Liver (tissue), 3 donors: ENCODE measurements around the gene AGBL4.

Experiments used
- ATF3 ChIP-seq: IDR thresholded peaks from 2 replicates; pipeline ENCODE4 v1.6.1; 2016; ENCODE audit warnings: antibody characterized with exemption
- EGR1 ChIP-seq, 2 donors: IDR thresholded peaks; 2 replicates each; pipeline ENCODE4 v1.6.1; 2016 to 2018; ENCODE audit warnings: antibody characterized with exemption in 2 of 2, low read depth in 2 of 2
- GABPA ChIP-seq, 2 donors: IDR thresholded peaks in 1 of 2; conservative IDR thresholded peaks in 1 of 2; 2 replicates each; pipeline ENCODE4 v1.6.1; 2016; ENCODE audit warnings: antibody characterized with exemption in 2 of 2, mild to moderate bottlenecking in 1 of 2, moderate library complexity in 1 of 2
- JUND ChIP-seq, 2 donors: IDR thresholded peaks; 2 replicates each; pipeline ENCODE4 v1.6.1; 2016; ENCODE audit warnings: antibody characterized with exemption in 2 of 2
- RXRA ChIP-seq, 2 donors: IDR thresholded peaks; 2 replicates each; pipeline ENCODE4 v1.6.1; 2017 to 2018; ENCODE audit warnings: antibody characterized with exemption in 2 of 2, mild to moderate bottlenecking in 1 of 2
- TAF1 ChIP-seq: conservative IDR thresholded peaks from 2 replicates; pipeline ENCODE4 v1.6.1; 2016; ENCODE audit warnings: antibody characterized with exemption, mild to moderate bottlenecking
- YY1 ChIP-seq: IDR thresholded peaks from 2 replicates; pipeline ENCODE4 v1.6.1; 2016; ENCODE audit warnings: antibody characterized with exemption, mild to moderate bottlenecking
- TF ChIP-seq, protein P1 (sequence below): fragments of 150-350 bp; IDR thresholded peaks from 2 replicates; pipeline ENCODE4 v1.5.1; 2017; ENCODE audit warnings: improper control_type of control experiment, low read depth, low read length; ENCODE audit not compliant: missing input control
- TF ChIP-seq, protein P2 (sequence below): IDR thresholded peaks from 2 replicates; pipeline ENCODE4 v1.6.1; 2016; ENCODE audit warnings: antibody characterized with exemption
- donor health status: healthy.
- donor health status: healthy.

DNA sequence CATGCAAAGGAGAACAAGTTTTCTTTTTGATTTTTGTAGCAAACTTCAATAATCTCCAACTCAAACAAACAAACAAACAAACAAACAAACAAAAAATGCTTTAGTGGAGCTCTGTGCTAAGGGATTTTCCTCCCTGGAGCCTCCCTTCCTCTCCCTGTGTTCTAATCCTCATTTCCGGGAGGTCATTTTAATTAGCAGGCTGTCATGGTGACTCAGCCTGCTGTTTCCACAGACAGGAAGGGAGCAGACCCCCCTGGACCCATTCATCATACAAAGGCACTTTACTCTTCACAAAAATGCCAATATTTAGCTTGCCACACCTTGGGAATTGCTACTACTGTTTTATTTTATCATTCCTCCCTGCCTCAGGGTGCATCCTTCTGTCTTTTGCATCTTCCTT is 1490.8 kb downstream of the AGBL4 start:
- TF ChIP-seq, protein P1, sequence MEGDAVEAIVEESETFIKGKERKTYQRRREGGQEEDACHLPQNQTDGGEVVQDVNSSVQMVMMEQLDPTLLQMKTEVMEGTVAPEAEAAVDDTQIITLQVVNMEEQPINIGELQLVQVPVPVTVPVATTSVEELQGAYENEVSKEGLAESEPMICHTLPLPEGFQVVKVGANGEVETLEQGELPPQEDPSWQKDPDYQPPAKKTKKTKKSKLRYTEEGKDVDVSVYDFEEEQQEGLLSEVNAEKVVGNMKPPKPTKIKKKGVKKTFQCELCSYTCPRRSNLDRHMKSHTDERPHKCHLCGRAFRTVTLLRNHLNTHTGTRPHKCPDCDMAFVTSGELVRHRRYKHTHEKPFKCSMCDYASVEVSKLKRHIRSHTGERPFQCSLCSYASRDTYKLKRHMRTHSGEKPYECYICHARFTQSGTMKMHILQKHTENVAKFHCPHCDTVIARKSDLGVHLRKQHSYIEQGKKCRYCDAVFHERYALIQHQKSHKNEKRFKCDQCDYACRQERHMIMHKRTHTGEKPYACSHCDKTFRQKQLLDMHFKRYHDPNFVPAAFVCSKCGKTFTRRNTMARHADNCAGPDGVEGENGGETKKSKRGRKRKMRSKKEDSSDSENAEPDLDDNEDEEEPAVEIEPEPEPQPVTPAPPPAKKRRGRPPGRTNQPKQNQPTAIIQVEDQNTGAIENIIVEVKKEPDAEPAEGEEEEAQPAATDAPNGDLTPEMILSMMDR: no peak
- no peak for TF ChIP-seq YY1
- TF ChIP-seq TAF1: no peak
- TF ChIP-seq GABPA (IDR thresholded peaks at IDR 0.05 in 1 of 2, conservative IDR thresholded peaks at IDR 0.05 in 1 of 2): no peak
- no peak for TF ChIP-seq ATF3
- TF ChIP-seq EGR1 (IDR thresholded peaks at IDR 0.05; ENCODE audit: low read depth in 2 of 2): no peak
- no peak for TF ChIP-seq RXRA (IDR thresholded peaks at IDR 0.05)
- no peak for TF ChIP-seq JUND (IDR thresholded peaks at IDR 0.05)
- TF ChIP-seq, protein P2, sequence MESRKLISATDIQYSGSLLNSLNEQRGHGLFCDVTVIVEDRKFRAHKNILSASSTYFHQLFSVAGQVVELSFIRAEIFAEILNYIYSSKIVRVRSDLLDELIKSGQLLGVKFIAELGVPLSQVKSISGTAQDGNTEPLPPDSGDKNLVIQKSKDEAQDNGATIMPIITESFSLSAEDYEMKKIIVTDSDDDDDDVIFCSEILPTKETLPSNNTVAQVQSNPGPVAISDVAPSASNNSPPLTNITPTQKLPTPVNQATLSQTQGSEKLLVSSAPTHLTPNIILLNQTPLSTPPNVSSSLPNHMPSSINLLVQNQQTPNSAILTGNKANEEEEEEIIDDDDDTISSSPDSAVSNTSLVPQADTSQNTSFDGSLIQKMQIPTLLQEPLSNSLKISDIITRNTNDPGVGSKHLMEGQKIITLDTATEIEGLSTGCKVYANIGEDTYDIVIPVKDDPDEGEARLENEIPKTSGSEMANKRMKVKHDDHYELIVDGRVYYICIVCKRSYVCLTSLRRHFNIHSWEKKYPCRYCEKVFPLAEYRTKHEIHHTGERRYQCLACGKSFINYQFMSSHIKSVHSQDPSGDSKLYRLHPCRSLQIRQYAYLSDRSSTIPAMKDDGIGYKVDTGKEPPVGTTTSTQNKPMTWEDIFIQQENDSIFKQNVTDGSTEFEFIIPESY: no peak
